ENCODE data around the gene CDH13. TPM values are rescaled to one million over a fixed set of nuclear protein-coding genes. Genes with fewer than 3 reads are reported as not detected.

The CDH13 gene
- total RNA-seq, 1 experiment from 2014 or later, result 62.5 TPM

DNA sequence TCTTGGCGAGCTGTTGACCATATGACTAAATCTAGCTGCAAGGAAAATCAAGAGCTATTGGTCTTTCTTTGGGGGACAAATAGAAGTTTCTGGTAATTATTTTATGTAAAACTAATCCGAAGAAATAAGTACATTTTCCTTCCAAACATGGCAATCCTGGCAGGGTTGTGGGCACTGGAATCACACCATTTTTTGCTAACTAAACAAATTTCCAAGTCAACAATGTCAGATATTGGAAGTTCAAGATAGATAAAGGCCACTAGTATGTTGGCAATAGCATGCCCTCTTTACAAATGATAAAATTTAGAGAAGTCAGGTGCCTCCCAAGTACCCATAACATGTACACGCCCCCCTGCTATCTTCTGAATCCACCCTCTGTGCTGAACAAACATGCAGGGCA, 330.4 kb downstream of the CDH13 start:
- Histone ChIP-seq H3K4me1 (replicated peaks) (0 out of 2 replicates have a peak, but pooled peaks cover 3% of the 10 kb centered on the region), H3K27ac (no peak overlapping the region)

GRCh38 chr16:82960918-82961317, 334.1 kb downstream of the CDH13 start:
- Histone ChIP-seq H3K27me3 (replicated peaks) (no peaks in the 10 kb centered on the region), H3K9me3 (replicated peaks) (no peaks in the 10 kb centered on the region), H3K4me1 (replicated peaks) (0 out of 2 replicates have a peak, but pooled peaks cover under 1% of the 10 kb centered on the region), H3K36me3 (no peaks in the 10 kb centered on the region), H3K27ac (no peak overlapping the region), H3K4me3 (no peak overlapping the region)
- DNase-seq (ENCODE audit: low read depth in 1 of 2, low spot score in 2 of 2), result no peak

More for the DNA sequence above, 330.4 kb downstream of the CDH13 start:
- Histone ChIP-seq H3K9me3 (replicated peaks) (no peaks in the 10 kb centered on the region), H3K36me3 (no peaks in the 10 kb centered on the region), H3K4me3 (no peak overlapping the region), H3K27me3 (replicated peaks) (no peaks in the 10 kb centered on the region)
- DNase-seq (ENCODE audit: low read depth in 1 of 2, low spot score in 2 of 2), result no peak

GRCh38 chr16:82963653-82964052, 336.9 kb downstream of the CDH13 start:
- H3K36me3 ChIP-seq, result no peaks in the 10 kb centered on the region
- no peak overlapping the region for H3K4me3 ChIP-seq
- H3K9me3 ChIP-seq (replicated peaks), result no peaks in the 10 kb centered on the region
- H3K27ac ChIP-seq, result no peak overlapping the region
- DNase-seq (ENCODE audit: low read depth in 1 of 2, low spot score in 2 of 2), result no peak
- no peaks in the 10 kb centered on the region for H3K27me3 ChIP-seq (replicated peaks)
- H3K4me1 ChIP-seq (replicated peaks), result no peaks in the 10 kb centered on the region

GRCh38 chr16:82965808-82966207, 339.0 kb downstream of the CDH13 start:
- Histone ChIP-seq H3K27me3 (replicated peaks) (no peaks in the 10 kb centered on the region), H3K4me3 (no peak overlapping the region), H3K9me3 (replicated peaks) (no peaks in the 10 kb centered on the region), H3K27ac (no peak overlapping the region), H3K4me1 (replicated peaks) (no peaks in the 10 kb centered on the region), H3K36me3 (no peaks in the 10 kb centered on the region)
- DNase-seq (ENCODE audit: low read depth in 1 of 2, low spot score in 2 of 2), result no peak

DNA sequence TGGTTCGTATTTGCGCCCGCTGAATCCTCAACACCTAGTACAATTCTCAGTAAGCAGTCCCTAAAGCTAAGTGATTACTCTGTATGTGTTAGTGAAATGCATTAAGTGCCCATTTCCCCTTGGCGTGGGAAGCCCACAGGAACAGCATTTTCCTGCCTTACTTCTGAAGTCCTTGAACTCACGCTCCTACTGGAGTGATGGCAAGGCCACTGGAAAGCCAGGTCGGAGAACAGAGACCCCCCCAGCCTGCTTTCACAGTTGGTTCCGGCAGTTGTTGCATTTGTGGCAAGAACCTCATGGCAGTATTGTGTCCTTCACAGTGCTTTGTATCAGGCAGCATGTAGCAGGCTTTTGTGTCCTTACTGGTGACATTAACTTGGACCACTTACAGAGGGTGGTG, 340.7 kb downstream of the CDH13 start:
- DNase-seq (ENCODE audit: low read depth in 1 of 2, low spot score in 2 of 2), result no peak
- H3K4me3 ChIP-seq, result no peak overlapping the region
- no peak overlapping the region for H3K27ac ChIP-seq
- no peaks in the 10 kb centered on the region for H3K36me3 ChIP-seq
- no peaks in the 10 kb centered on the region for H3K4me1 ChIP-seq (replicated peaks)
- H3K27me3 ChIP-seq (replicated peaks), result no peaks in the 10 kb centered on the region
- no peaks in the 10 kb centered on the region for H3K9me3 ChIP-seq (replicated peaks)

GRCh38 chr16:82971126-82971525, 344.4 kb downstream of the CDH13 start:
- H3K27me3 ChIP-seq (replicated peaks), result no peaks in the 10 kb centered on the region
- no peaks in the 10 kb centered on the region for H3K36me3 ChIP-seq
- no peak overlapping the region for H3K4me3 ChIP-seq
- no peaks in the 10 kb centered on the region for H3K9me3 ChIP-seq (replicated peaks)
- no peak overlapping the region for H3K27ac ChIP-seq
- no peaks in the 10 kb centered on the region for H3K4me1 ChIP-seq (replicated peaks)
- no peak for DNase-seq (ENCODE audit: low read depth in 1 of 2, low spot score in 2 of 2)

DNA sequence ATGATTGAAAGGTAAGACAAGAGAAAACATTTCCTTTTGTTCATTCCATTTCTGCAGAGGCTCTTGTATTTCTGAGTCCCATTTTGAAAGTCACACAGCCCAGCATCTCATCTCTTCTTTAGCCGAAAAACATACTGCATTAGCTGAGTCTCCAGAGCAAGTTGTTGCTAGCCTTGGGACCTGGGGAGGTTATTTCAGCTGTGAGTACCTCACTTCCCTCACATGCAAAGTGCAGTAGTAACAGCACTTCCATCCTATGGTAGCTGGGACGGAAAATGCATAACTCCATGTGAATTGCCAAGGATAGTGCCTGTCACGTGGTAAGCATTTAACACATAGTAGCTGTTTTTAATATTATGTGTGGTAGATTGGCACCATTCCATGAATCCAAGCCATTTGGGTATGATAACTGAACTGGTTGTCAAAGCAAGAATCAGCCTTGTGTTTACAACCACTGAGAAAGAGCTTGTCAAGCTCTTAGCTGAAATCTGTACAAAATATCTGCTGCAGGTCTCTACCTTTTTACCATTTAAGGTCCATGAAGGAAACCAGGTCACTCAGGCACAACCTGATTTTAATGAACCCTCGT, 345.7 kb downstream of the CDH13 start:
- H3K4me3 ChIP-seq, result no peak overlapping the region
- no peaks in the 10 kb centered on the region for H3K9me3 ChIP-seq (replicated peaks)
- H3K4me1 ChIP-seq (replicated peaks), result no peaks in the 10 kb centered on the region
- no peaks in the 10 kb centered on the region for H3K36me3 ChIP-seq
- no peak for DNase-seq (ENCODE audit: low read depth in 1 of 2, low spot score in 2 of 2)
- H3K27me3 ChIP-seq (replicated peaks), result no peaks in the 10 kb centered on the region
- H3K27ac ChIP-seq, result no peak overlapping the region

DNA sequence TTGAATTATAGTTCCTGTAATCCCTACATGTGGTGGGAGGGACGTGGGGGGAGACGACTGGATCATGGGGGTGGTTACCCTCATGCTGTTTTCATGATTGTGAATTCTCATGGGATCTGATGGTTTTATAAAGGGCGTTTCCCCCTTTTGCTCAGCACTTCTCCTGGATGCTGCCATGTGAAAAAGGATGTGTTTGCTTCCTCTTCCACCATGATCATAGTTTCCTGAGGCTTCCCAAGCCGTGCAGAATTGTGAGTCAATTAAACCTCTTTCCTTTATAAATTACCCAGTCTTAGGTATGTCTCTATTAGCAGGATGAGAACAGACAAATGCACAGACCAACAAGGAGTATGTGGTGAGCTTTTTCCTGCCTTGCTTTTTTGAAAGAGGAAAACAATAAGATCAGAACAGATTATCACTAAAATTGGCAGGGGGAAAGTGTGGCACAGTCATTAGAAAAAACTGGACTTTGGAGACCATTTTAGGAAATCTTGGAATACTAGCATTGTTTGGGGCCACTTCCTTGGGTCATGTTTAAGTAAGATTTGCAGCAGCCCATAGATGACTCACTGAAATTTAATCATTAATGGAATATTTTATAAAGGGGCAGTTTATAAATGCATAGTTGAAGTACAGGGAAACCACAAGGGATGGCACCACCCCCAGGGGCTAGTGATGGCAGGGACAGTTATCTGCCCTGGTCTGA, 352.8 kb downstream of the CDH13 start:
- no peak for DNase-seq (ENCODE audit: low read depth in 1 of 2, low spot score in 2 of 2)
- H3K27me3 ChIP-seq (replicated peaks), result no peaks in the 10 kb centered on the region
- H3K4me3 ChIP-seq, result no peak overlapping the region
- no peaks in the 10 kb centered on the region for H3K36me3 ChIP-seq
- H3K27ac ChIP-seq, result no peak overlapping the region
- H3K9me3 ChIP-seq (replicated peaks), result no peaks in the 10 kb centered on the region
- H3K4me1 ChIP-seq (replicated peaks), result no peaks in the 10 kb centered on the region

GRCh38 chr16:82980810-82981209, 354.0 kb downstream of the CDH13 start:
- Histone ChIP-seq H3K27me3 (replicated peaks) (no peaks in the 10 kb centered on the region), H3K36me3 (no peaks in the 10 kb centered on the region)

GRCh38 chr16:82987767-82988166, 361.0 kb downstream of the CDH13 start:
- H3K27ac ChIP-seq, result no peak overlapping the region
- H3K4me1 ChIP-seq (replicated peaks), result no peaks in the 10 kb centered on the region; the same call in 1 of the 2 replicates
- no peaks in the 10 kb centered on the region for H3K36me3 ChIP-seq
- DNase-seq (ENCODE audit: low read depth in 1 of 2, low spot score in 2 of 2), result no peak
- H3K4me3 ChIP-seq, result no peak overlapping the region
- no peaks in the 10 kb centered on the region for H3K27me3 ChIP-seq (replicated peaks)
- H3K9me3 ChIP-seq (replicated peaks), result no peaks in the 10 kb centered on the region

More at GRCh38 chr16:82980810-82981209, 354.0 kb downstream of the CDH13 start:
- Histone ChIP-seq H3K4me1 (replicated peaks) (no peaks in the 10 kb centered on the region), H3K27ac (no peak overlapping the region), H3K4me3 (no peak overlapping the region), H3K9me3 (replicated peaks) (no peaks in the 10 kb centered on the region)
- DNase-seq (ENCODE audit: low read depth in 1 of 2, low spot score in 2 of 2), result no peak

DNA sequence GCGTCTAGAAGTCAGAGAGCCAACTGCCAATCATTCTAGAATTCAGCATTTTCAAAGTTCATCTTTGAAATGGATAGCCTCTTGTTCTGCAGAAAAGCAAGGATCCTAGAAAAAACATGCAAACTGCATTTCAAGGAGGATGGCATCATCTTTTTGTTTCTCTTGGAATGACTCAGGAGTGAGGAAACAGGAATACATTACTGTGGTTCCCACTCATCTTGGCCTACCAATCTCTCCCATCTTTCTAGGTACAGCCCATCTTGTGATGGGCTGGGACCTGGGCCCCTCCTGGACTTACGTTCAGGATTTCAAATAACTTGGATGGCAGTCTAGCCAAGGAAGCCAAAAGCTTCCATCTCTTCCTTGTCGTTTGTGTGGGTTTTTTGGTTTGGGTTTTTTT, 363.4 kb downstream of the CDH13 start:
- Histone ChIP-seq H3K36me3 (no peaks in the 10 kb centered on the region), H3K27ac (no peak overlapping the region), H3K9me3 (replicated peaks) (no peaks in the 10 kb centered on the region), H3K4me3 (no peak overlapping the region), H3K27me3 (replicated peaks) (no peaks in the 10 kb centered on the region), H3K4me1 (replicated peaks) (peaks cover 2% of the 10 kb centered on the region)
- no peak for DNase-seq (ENCODE audit: low read depth in 1 of 2, low spot score in 2 of 2)

- H3K4me1 ChIP-seq (replicated peaks), result peaks cover 14% of the 10 kb centered on the region
- H3K9me3 ChIP-seq (replicated peaks), result no peaks in the 10 kb centered on the region
- no peak for DNase-seq (ENCODE audit: low read depth in 1 of 2, low spot score in 2 of 2)
- H3K27me3 ChIP-seq (replicated peaks), result no peaks in the 10 kb centered on the region
- no peaks in the 10 kb centered on the region for H3K36me3 ChIP-seq
- H3K4me3 ChIP-seq, result no peak overlapping the region
- H3K27ac ChIP-seq, result no peak overlapping the region
Measured at GRCh38 chr16:82991410-82991809, 364.6 kb downstream of the CDH13 start.

DNA sequence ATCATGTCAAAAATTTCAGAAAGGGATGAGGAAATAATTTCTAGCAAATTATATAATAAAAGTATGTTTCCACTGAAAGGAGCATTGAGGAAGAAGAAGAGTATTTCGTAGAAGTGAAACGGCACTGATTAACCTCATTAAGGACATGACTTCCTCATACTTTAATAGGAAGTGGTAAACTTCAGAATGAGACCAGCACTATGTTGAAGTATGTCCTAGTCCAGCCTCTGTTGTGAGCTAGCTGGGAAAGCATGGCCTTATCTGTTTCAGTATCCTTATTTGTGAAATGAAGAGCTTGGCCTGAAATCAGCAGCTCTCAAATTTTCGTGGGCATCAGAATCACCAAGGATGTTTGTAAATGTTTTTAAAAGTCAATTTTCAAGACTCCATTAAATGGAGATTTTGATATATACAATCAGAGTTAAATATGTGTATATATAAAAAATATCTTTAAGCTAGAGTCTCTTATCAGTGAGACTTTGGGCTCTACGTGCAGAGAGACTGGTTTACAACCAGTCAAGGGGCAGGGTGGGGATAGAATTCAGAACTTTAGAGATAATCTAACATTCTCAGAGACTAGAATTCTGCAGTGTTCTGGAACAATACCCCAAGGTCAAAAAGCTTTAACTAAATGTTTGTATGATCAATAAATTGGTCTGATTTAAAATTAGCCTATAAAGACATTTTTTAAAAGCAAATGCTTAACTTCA, 365.4 kb downstream of the CDH13 start:
- DNase-seq (ENCODE audit: low read depth in 1 of 2, low spot score in 2 of 2), result no peak

GRCh38 chr16:82992786-82993185, 366.0 kb downstream of the CDH13 start:
- Histone ChIP-seq H3K36me3 (no peaks in the 10 kb centered on the region), H3K9me3 (replicated peaks) (no peaks in the 10 kb centered on the region), H3K27ac (no peak overlapping the region), H3K4me3 (no peak overlapping the region), H3K4me1 (replicated peaks) (peaks cover 18% of the 10 kb centered on the region), H3K27me3 (replicated peaks) (no peaks in the 10 kb centered on the region)
- DNase-seq (ENCODE audit: low read depth in 1 of 2, low spot score in 2 of 2), result no peak

More for the DNA sequence above, 365.4 kb downstream of the CDH13 start:
- H3K9me3 ChIP-seq (replicated peaks), result no peaks in the 10 kb centered on the region
- no peaks in the 10 kb centered on the region for H3K36me3 ChIP-seq
- H3K4me1 ChIP-seq (replicated peaks), result peaks cover 18% of the 10 kb centered on the region
- H3K4me3 ChIP-seq, result no peak overlapping the region
- H3K27ac ChIP-seq, result no peak overlapping the region
- H3K27me3 ChIP-seq (replicated peaks), result no peaks in the 10 kb centered on the region

All from SJSA1 (cell line).